Progenitor cell of endocrine pancreas (in vitro differentiated cells): ENCODE measurements around the gene MKS1. TPM values are rescaled to one million over a fixed set of nuclear protein-coding genes. Genes with fewer than 3 reads are reported as not detected.

ENCODE experiments used
- DNase-seq: peaks from one replicate; pipeline ENCODE4 v3.0.0; 2021; ENCODE audit warnings: low spot score; ENCODE audit not compliant: unreplicated experiment
- H3K27ac Mint-ChIP-seq: 2 replicates; pipeline ENCODE4 v1.8.0; 2021; ENCODE audit warnings: mild to moderate bottlenecking, moderate library complexity, mixed read lengths
- H3K27me3 Mint-ChIP-seq: 2 replicates; pipeline ENCODE4 v1.8.0; 2021; ENCODE audit warnings: mixed read lengths
- H3K36me3 Mint-ChIP-seq: 2 replicates; pipeline ENCODE4 v1.8.0; 2022; ENCODE audit warnings: mixed read lengths; ENCODE audit not compliant: insufficient read depth
- H3K4me1 Mint-ChIP-seq: 2 replicates; pipeline ENCODE4 v1.8.0; 2021; ENCODE audit warnings: low read depth, mixed read lengths
- H3K4me3 Mint-ChIP-seq: 2 replicates; pipeline ENCODE4 v1.8.0; 2021; ENCODE audit warnings: low read depth, mild to moderate bottlenecking, moderate library complexity, mixed read lengths
- H3K9me3 Mint-ChIP-seq: 2 replicates; pipeline ENCODE4 v1.8.0; 2021; ENCODE audit warnings: low read depth, mixed read lengths
- total RNA-seq: library from RNA; stranded (reverse); gene quantifications from 2 replicates; pipeline ENCODE4 v1.2.1, GENCODE V29; 2021
- TF ChIP-seq, protein P1 (sequence below): fragments of 200-600 bp; sonication (generic); IDR thresholded peaks from one replicate; pipeline ENCODE4 v1.5.0; 2021; ENCODE audit warnings: antibody characterized with exemption, mild to moderate bottlenecking; ENCODE audit not compliant: unreplicated experiment

Gene MKS1
- total RNA-seq, 1 donor from 2014 or later = 40.0 TPM

DNA sequence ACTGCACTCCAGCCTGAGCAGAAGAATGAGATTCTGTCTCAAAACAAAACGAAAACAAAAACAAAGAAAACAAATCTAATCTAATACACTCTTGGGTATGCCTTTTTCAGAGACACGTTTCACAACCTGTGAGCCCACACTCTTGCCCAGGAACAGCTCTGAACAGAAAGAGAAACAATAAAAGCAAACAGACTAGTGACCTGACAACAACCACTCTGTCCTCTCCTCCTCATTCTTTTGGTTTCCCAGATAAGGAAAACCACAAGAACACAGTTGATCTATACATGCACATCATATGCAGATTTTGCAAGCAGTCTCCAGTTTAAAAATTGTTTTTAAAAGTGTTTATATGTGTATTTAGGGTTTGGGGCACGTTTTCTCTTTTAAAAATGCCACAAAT lies 1.3 kb downstream of the MKS1 start:
- Mint-ChIP-seq H3K4me1 (peaks cover 5% of the 10 kb centered on the region), H3K27me3 (peaks cover 9% of the 10 kb centered on the region), H3K36me3 (peaks cover 8% of the 10 kb centered on the region), H3K27ac (no peak overlapping the region), H3K4me3 (peak overlapping the region; percentile 37), H3K9me3 (no peaks in the 10 kb centered on the region)
- TF ChIP-seq, protein P1, sequence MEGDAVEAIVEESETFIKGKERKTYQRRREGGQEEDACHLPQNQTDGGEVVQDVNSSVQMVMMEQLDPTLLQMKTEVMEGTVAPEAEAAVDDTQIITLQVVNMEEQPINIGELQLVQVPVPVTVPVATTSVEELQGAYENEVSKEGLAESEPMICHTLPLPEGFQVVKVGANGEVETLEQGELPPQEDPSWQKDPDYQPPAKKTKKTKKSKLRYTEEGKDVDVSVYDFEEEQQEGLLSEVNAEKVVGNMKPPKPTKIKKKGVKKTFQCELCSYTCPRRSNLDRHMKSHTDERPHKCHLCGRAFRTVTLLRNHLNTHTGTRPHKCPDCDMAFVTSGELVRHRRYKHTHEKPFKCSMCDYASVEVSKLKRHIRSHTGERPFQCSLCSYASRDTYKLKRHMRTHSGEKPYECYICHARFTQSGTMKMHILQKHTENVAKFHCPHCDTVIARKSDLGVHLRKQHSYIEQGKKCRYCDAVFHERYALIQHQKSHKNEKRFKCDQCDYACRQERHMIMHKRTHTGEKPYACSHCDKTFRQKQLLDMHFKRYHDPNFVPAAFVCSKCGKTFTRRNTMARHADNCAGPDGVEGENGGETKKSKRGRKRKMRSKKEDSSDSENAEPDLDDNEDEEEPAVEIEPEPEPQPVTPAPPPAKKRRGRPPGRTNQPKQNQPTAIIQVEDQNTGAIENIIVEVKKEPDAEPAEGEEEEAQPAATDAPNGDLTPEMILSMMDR = no peak
- no peak for DNase-seq

DNA sequence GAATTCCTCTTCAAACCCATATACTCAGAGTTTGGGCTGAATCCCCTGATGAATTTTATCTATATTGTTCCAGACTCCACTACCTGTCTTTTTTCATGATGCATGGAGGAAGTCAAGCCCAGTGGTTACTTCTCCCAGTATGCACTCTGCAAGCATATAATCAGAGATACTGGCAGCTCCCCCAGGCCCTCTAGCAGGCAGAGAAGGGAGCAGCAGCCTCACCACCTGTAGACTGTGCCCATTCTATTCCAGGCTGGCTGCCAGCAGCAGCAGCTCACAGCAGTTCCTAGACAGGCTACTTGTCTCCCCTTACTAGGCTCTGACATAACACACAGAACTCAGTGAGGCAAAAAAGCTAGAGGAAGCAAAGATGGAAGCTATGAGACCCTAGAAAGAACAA lies 3.4 kb downstream of the MKS1 start:
- H3K36me3 Mint-ChIP-seq = peaks cover 12% of the 10 kb centered on the region
- no peaks in the 10 kb centered on the region for H3K27me3 Mint-ChIP-seq

GRCh38 chr17:58210922-58211321 lies 8.1 kb downstream of the MKS1 start:
- Mint-ChIP-seq H3K27ac (no peak overlapping the region), H3K36me3 (peaks cover 25% of the 10 kb centered on the region), H3K27me3 (no peaks in the 10 kb centered on the region), H3K4me1 (peaks cover 17% of the 10 kb centered on the region), H3K9me3 (no peaks in the 10 kb centered on the region), H3K4me3 (no peak overlapping the region)
- DNase-seq = no peak
- TF ChIP-seq, protein P1 = no peak

More for the DNA sequence above, 3.4 kb downstream of the MKS1 start:
- peaks cover 5% of the 10 kb centered on the region for H3K4me1 Mint-ChIP-seq
- H3K9me3 Mint-ChIP-seq = no peaks in the 10 kb centered on the region
- TF ChIP-seq, protein P1 = no peak
- H3K27ac Mint-ChIP-seq = no peak overlapping the region
- no peak overlapping the region for H3K4me3 Mint-ChIP-seq
- no peak for DNase-seq

GRCh38 chr17:58208344-58208743 lies 10.7 kb downstream of the MKS1 start:
- peak overlapping the region; percentile 92 for H3K27ac Mint-ChIP-seq

GRCh38 chr17:58207451-58207850 lies 11.6 kb downstream of the MKS1 start:
- H3K9me3 Mint-ChIP-seq = no peaks in the 10 kb centered on the region
- peak overlapping the region; percentile 48 for H3K27ac Mint-ChIP-seq
- no peak for DNase-seq
- no peaks in the 10 kb centered on the region for H3K27me3 Mint-ChIP-seq
- H3K4me3 Mint-ChIP-seq = no peak overlapping the region
- H3K4me1 Mint-ChIP-seq = peaks cover 17% of the 10 kb centered on the region
- peaks cover 20% of the 10 kb centered on the region for H3K36me3 Mint-ChIP-seq
- TF ChIP-seq, protein P1 = no peak

More at GRCh38 chr17:58208344-58208743, 10.7 kb downstream of the MKS1 start:
- Mint-ChIP-seq H3K36me3 (peaks cover 23% of the 10 kb centered on the region), H3K4me1 (peaks cover 17% of the 10 kb centered on the region), H3K9me3 (no peaks in the 10 kb centered on the region), H3K27me3 (no peaks in the 10 kb centered on the region), H3K4me3 (peak overlapping the region; percentile 31)
- TF ChIP-seq, protein P1 = no peak
- DNase-seq = no peak
